Measurements from ENCODE around the gene SZT2.

DNA sequence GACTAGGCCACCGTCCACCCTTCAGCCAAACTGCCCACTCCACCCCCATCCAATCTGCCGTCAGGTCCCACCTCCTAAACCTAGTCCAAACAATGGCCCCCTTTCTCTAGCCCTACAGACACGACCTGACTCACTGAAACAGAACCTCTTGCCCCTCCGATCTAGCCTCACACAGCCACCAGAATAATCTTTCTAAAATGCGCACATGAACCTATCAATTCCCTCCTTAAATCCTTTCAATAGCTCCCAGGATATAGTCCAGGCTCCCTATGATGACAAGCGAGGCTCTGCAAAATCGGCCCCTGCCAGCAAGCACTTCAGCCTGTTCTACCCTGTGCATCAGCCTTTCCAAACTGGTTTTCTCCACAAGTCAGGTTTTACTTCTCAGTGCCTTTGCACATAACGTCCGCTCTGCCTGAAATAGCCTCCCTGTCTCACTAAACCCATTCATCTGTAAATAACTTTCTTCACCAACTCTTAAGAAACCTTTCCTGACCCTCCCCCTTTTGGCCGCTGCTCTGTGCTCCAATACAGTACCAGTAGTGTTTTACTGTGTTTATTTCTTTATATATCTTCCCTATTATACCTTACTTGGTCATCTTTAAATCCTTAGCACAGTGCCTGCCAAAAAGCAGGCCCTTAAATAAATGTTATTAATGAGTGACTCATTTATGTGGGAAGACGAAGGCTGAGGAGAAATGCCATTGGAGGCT, 39.9 kb upstream of the SZT2 start:
- TF ChIP-seq, protein P1, sequence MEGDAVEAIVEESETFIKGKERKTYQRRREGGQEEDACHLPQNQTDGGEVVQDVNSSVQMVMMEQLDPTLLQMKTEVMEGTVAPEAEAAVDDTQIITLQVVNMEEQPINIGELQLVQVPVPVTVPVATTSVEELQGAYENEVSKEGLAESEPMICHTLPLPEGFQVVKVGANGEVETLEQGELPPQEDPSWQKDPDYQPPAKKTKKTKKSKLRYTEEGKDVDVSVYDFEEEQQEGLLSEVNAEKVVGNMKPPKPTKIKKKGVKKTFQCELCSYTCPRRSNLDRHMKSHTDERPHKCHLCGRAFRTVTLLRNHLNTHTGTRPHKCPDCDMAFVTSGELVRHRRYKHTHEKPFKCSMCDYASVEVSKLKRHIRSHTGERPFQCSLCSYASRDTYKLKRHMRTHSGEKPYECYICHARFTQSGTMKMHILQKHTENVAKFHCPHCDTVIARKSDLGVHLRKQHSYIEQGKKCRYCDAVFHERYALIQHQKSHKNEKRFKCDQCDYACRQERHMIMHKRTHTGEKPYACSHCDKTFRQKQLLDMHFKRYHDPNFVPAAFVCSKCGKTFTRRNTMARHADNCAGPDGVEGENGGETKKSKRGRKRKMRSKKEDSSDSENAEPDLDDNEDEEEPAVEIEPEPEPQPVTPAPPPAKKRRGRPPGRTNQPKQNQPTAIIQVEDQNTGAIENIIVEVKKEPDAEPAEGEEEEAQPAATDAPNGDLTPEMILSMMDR (conservative IDR thresholded peaks at IDR 0.05 in 1 of 2, IDR thresholded peaks at IDR 0.05 in 1 of 2; ENCODE audit: extremely low read depth in 1 of 2, insufficient read depth in 1 of 2, low read depth in 1 of 2, low read length in 2 of 2): no peak
- no peak for TF ChIP-seq EZH2 (IDR thresholded peaks at IDR 0.05; ENCODE audit: borderline replicate concordance, low read length)

Measured in mammary epithelial cell (primary cell).